ENCODE results near the gene SKAP2. TPM values are rescaled to one million over a fixed set of nuclear protein-coding genes. Genes with fewer than 3 reads are reported as not detected.

The SKAP2 gene
- total and polyA plus RNA-seq, 2 of the 13 experiments (the other 11 are each of a cell fraction or from before 2014, with no cell fraction given), result 3.6 to 12.9 TPM

GRCh38 chr7:26626156-26626555 lies 238.2 kb downstream of the SKAP2 start (continued):
- TF ChIP-seq ZNF672 (CRISPR knock-in tag; IDR thresholded peaks at IDR 0.05) (no peak), ZMYM2 (CRISPR knock-in tag; IDR thresholded peaks at IDR 0.05) (no peak), REL (CRISPR knock-in tag; conservative IDR thresholded peaks at IDR 0.05) (no peak), STAG1 (CRISPR knock-in tag; IDR thresholded peaks at IDR 0.05) (no peak), THAP7 (CRISPR knock-in tag; IDR thresholded peaks at IDR 0.05) (no peak), CREB1 (IDR thresholded peaks at IDR 0.05) (no peak), CREB1 (CRISPR knock-in tag; IDR thresholded peaks at IDR 0.05) (no peak), ETV5 (CRISPR knock-in tag; IDR thresholded peaks at IDR 0.05; ENCODE audit: borderline replicate concordance) (no peak)

DNA sequence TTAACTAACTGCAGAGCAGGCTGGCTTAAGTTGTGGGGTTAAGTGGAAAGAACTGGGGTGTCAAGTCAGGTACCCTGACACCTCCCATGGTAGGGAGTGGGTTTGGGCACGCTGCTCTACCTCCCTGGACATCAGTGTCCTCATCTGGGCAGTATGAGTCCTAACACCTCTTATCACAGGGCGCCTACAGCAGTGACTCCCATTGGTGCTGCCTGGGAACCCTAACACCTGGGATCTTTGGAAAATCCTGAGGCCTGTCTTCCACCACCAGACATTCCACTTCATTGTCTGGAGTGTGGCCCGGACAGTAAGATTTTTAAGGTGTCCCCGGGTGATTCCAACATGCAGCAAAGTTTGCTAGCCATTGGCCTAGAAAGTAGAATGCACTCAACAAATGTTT lies 239.1 kb downstream of the SKAP2 start:
- DNase-seq (ENCODE audit: low spot score) (no peak), ATAC-seq (no peak), FAIRE-seq (no peak)
- Histone ChIP-seq H3K27me3 (ENCODE audit: control insufficient read depth in 1 of 2, insufficient read depth in 2 of 2, low read length in 2 of 2) (peaks cover 4 to 40% of the 10 kb centered on the region in 2 experiments; a peak in 4 of 5 replicates), H3K4me1 (ENCODE audit: insufficient read depth, low read length) (no peaks in the 10 kb centered on the region), H3K27ac (ENCODE audit: extremely low read length, insufficient read depth, low read length) (no peak overlapping the region), H2AFZ (ENCODE audit: low read length) (no peak overlapping the region), H3K4me2 (ENCODE audit: low read depth, low read length) (no peak overlapping the region), H3K9ac (ENCODE audit: insufficient read depth, low read depth, low read length) (no peak overlapping the region), H3K4me3 (replicated peaks in 1 of 3; ENCODE audit: insufficient read depth in 1 of 3, low read depth in 2 of 3, low read length in 3 of 3) (no peak overlapping the region), H3K79me2 (ENCODE audit: insufficient read depth, low read length) (no peaks in the 10 kb centered on the region), H3K9me3 (ENCODE audit: low read length) (no peaks in the 10 kb centered on the region), H4K20me1 (ENCODE audit: insufficient read depth, low read length) (no peaks in the 10 kb centered on the region), H3K36me3 (replicated peaks in 1 of 2; ENCODE audit: control insufficient read depth in 1 of 2, insufficient read depth in 2 of 2, low read length in 2 of 2) (no peaks in the 10 kb centered on the region)
- 30% methylated on average over 4 of the region's 4 CpGs for WGBS (ENCODE audit: low lambda C conversion rate)
- intact Hi-C loops (cut with micrococcal nuclease; ENCODE audit: unreplicated experiment) (no loop called here), in situ Hi-C loops (cut with HindIII; ENCODE audit: extremely low pct_ligation_motif_present, low pct_unique_long_range_greater_than_20kb) (no loop called here)
- BruUV-seq (replicated peaks), result no TSS peak
- ChIA-PET CTCF (ENCODE audit: low intra/inter-chr PET ratio, low total read pairs) (no interaction called here), POLR2A (no interaction called here)
- TF ChIP-seq, protein P1, sequence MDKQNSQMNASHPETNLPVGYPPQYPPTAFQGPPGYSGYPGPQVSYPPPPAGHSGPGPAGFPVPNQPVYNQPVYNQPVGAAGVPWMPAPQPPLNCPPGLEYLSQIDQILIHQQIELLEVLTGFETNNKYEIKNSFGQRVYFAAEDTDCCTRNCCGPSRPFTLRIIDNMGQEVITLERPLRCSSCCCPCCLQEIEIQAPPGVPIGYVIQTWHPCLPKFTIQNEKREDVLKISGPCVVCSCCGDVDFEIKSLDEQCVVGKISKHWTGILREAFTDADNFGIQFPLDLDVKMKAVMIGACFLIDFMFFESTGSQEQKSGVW (CRISPR knock-in tag; IDR thresholded peaks at IDR 0.05; ENCODE audit: borderline replicate concordance), result no peak
- TF ChIP-seq ZNF326 (CRISPR knock-in tag; IDR thresholded peaks at IDR 0.05; ENCODE audit: borderline replicate concordance) (no peak), ZNF232 (CRISPR knock-in tag; IDR thresholded peaks at IDR 0.05; ENCODE audit: borderline replicate concordance) (no peak), ZNF549 (CRISPR knock-in tag; IDR thresholded peaks at IDR 0.05) (no peak), NFE2L1 (CRISPR knock-in tag; IDR thresholded peaks at IDR 0.05; ENCODE audit: borderline replicate concordance) (no peak), PPARG (CRISPR knock-in tag; conservative IDR thresholded peaks at IDR 0.05) (no peak), GTF2F1 (IDR thresholded peaks at IDR 0.05; ENCODE audit: low read length) (no peak), ATF4 (CRISPR knock-in tag; IDR thresholded peaks at IDR 0.05) (no peak), ZC3H13 (CRISPR knock-in tag; IDR thresholded peaks at IDR 0.05) (no peak), ZNF879 (CRISPR knock-in tag; IDR thresholded peaks at IDR 0.05) (no peak), TSC22D2 (CRISPR knock-in tag; IDR thresholded peaks at IDR 0.05; ENCODE audit: borderline replicate concordance) (no peak), THYN1 (CRISPR knock-in tag; IDR thresholded peaks at IDR 0.05; ENCODE audit: borderline replicate concordance, low read depth) (no peak), ETS1 (CRISPR knock-in tag; IDR thresholded peaks at IDR 0.05) (no peak)
- TF ChIP-seq, protein P2, sequence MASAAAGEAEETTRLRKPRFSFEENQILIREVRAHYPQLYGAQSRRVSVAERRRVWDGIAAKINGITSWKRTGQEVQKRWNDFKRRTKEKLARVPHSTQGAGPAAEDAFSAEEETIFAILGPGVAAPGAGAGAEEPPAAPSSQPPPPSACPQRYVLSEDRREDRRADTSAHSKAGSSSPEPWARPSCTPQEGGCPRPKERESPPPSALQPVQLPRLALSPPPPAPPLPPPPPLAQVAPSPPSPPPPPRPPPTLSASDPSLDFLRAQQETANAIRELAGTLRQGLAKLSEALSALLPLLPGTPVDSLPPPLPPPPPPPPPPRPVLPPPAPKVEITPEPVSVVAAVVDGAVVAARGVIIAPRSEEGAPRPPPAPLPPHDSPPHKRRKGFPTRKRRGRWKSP (CRISPR knock-in tag; IDR thresholded peaks at IDR 0.05), result no peak
